SU-DHL-6 (cell line): ENCODE measurements around the gene RPS6KA6.

Experiments used
- H2AFZ ChIP-seq: fragments of 200-600 bp; sonication (generic); 2 replicates; pipeline ENCODE4 v1.6.1; 2014; ENCODE audit warnings: low read depth, mild to moderate bottlenecking, moderate library complexity, mixed read lengths, antibody characterized with exemption, low read length; ENCODE audit not compliant: severe bottlenecking
- H3F3A ChIP-seq: fragments of 200-600 bp; shearing (Covaris generic); 2 replicates; pipeline ENCODE4 v1.6.0; 2016; ENCODE audit warnings: antibody characterized with exemption, mild to moderate bottlenecking; ENCODE audit not compliant: insufficient read depth
- H3K27ac ChIP-seq: fragments of 200-600 bp; sonication (generic); 2 replicates; pipeline ENCODE4 v1.5.1; 2016; ENCODE audit warnings: low read depth, mild to moderate bottlenecking, low read length, moderate library complexity, mixed read lengths
- H3K27me3 ChIP-seq: fragments of 200-600 bp; sonication (generic), shearing (Covaris generic); 2 replicates; pipeline ENCODE4 v1.6.0; 2014; ENCODE audit warnings: mild to moderate bottlenecking, low read length
- H3K36me3 ChIP-seq: fragments of 200-600 bp; sonication (generic); 2 replicates; pipeline ENCODE4 v1.6.1; 2014; ENCODE audit warnings: mild to moderate bottlenecking, low read length, mixed read lengths
- H3K4me2 ChIP-seq: fragments of 300-600, 200-600 bp; shearing (Covaris generic), sonication (generic); 2 replicates; pipeline ENCODE4 v1.6.0; 2014; ENCODE audit warnings: low read length, low read depth, mild to moderate bottlenecking; ENCODE audit not compliant: poor library complexity, severe bottlenecking
- H3K4me3 ChIP-seq: fragments of 200-600 bp; sonication (generic); 2 replicates; pipeline ENCODE4 v1.5.1; 2014; ENCODE audit warnings: antibody characterized with exemption, low read length, mild to moderate bottlenecking, mixed read lengths; ENCODE audit not compliant: insufficient read depth, poor library complexity, severe bottlenecking
- H3K79me2 ChIP-seq: fragments of 200-600 bp; sonication (generic); 2 replicates; pipeline ENCODE4 v1.6.1; 2014; ENCODE audit warnings: mild to moderate bottlenecking, low read length, moderate library complexity; ENCODE audit not compliant: insufficient read depth
- H3K9ac ChIP-seq: fragments of 200-600 bp; sonication (generic); 2 replicates; pipeline ENCODE4 v1.7.0; 2014; ENCODE audit warnings: mild to moderate bottlenecking, low read length
- H3K9me2 ChIP-seq: fragments of 200-600 bp; sonication (generic); replicated peaks from 2 replicates; pipeline ENCODE4 v1.6.1; 2014; ENCODE audit warnings: low read length; ENCODE audit not compliant: insufficient read depth
- H3K9me3 ChIP-seq: fragments of 200-600 bp; sonication (generic); 2 replicates; pipeline ENCODE4 v1.6.1; 2014; ENCODE audit warnings: low read length, mixed read lengths; ENCODE audit not compliant: insufficient read depth
- H4K20me1 ChIP-seq: fragments of 200-600 bp; sonication (generic); 2 replicates; pipeline ENCODE4 v1.6.1; 2014; ENCODE audit warnings: low read depth, mild to moderate bottlenecking, antibody characterized with exemption, low read length, moderate library complexity, mixed read lengths
- CTCF ChIP-seq: fragments of 200-600 bp; sonication (generic); IDR thresholded peaks from one replicate; pipeline ENCODE4 v1.5.1; 2017; ENCODE audit warnings: antibody characterized with exemption, mild to moderate bottlenecking, low read length, moderate library complexity; ENCODE audit not compliant: insufficient read depth, poor library complexity, severe bottlenecking
- EZH2phosphoT487 ChIP-seq: fragments of 200-600 bp; sonication (generic), shearing (Covaris generic); conservative IDR thresholded peaks from 2 replicates; pipeline ENCODE4 v1.6.1; 2018; ENCODE audit warnings: mild to moderate bottlenecking, antibody characterized with exemption, low read length, moderate library complexity, mixed read lengths

RPS6KA6 gene

GRCh38 chrX:84064164-84064563, 123.8 kb downstream of the RPS6KA6 start:
- Histone ChIP-seq H3K9me3 (no peaks in the 10 kb centered on the region), H4K20me1 (no peaks in the 10 kb centered on the region), H3F3A (no peaks in the 10 kb centered on the region)

GRCh38 chrX:84047339-84047738, 140.7 kb downstream of the RPS6KA6 start:
- H2AFZ ChIP-seq: no peak overlapping the region
- H3K4me3 ChIP-seq: no peak overlapping the region
- no peaks in the 10 kb centered on the region for H3F3A ChIP-seq
- H3K4me2 ChIP-seq: no peak overlapping the region
- TF ChIP-seq EZH2phosphoT487 (no peak), CTCF (no peak)
- no peak overlapping the region for H3K27ac ChIP-seq
- no peaks in the 10 kb centered on the region for H4K20me1 ChIP-seq
- no peaks in the 10 kb centered on the region for H3K9me2 ChIP-seq
- no peaks in the 10 kb centered on the region for H3K79me2 ChIP-seq
- no peaks in the 10 kb centered on the region for H3K36me3 ChIP-seq
- no peak overlapping the region for H3K9ac ChIP-seq
- H3K27me3 ChIP-seq: no peaks in the 10 kb centered on the region
- H3K9me3 ChIP-seq: no peaks in the 10 kb centered on the region

More at GRCh38 chrX:84064164-84064563, 123.8 kb downstream of the RPS6KA6 start:
- no peaks in the 10 kb centered on the region for H3K27me3 ChIP-seq
- no peak overlapping the region for H3K4me2 ChIP-seq
- no peak overlapping the region for H3K4me3 ChIP-seq
- no peaks in the 10 kb centered on the region for H3K9me2 ChIP-seq
- H3K9ac ChIP-seq: no peak overlapping the region
- no peak overlapping the region for H2AFZ ChIP-seq
- no peaks in the 10 kb centered on the region for H3K79me2 ChIP-seq
- TF ChIP-seq EZH2phosphoT487: no peak
- no peak for TF ChIP-seq CTCF
- no peaks in the 10 kb centered on the region for H3K36me3 ChIP-seq
- H3K27ac ChIP-seq: no peak overlapping the region

- Histone ChIP-seq H3F3A (no peaks in the 10 kb centered on the region), H3K4me3 (no peak overlapping the region), H3K9me2 (no peaks in the 10 kb centered on the region), H3K79me2 (no peaks in the 10 kb centered on the region), H3K36me3 (no peaks in the 10 kb centered on the region), H3K4me2 (no peak overlapping the region), H3K27ac (no peak overlapping the region), H3K9me3 (no peaks in the 10 kb centered on the region), H3K27me3 (no peaks in the 10 kb centered on the region), H2AFZ (no peak overlapping the region), H3K9ac (no peak overlapping the region), H4K20me1 (no peaks in the 10 kb centered on the region)
- TF ChIP-seq CTCF: peak; percentile 44
- no peak for TF ChIP-seq EZH2phosphoT487
Measured at GRCh38 chrX:84046403-84046984, 141.5 kb downstream of the RPS6KA6 start.
